GM13977 (cell line): ENCODE measurements around the gene COL15A1.
A peak's percentile ranks its signal among the peaks of the same experiment; 100 is the strongest.

Source experiments
- DNase-seq: peaks from one replicate; pipeline ENCODE4 v3.0.0; 2012; ENCODE audit warnings: low spot score
- CTCF ChIP-seq: IDR thresholded peaks from 2 replicates; pipeline ENCODE4 v1.5.1; 2012; ENCODE audit warnings: mild to moderate bottlenecking, control low read depth; ENCODE audit not compliant: insufficient read depth; ENCODE audit errors: extremely low read depth, missing control alignments
- in situ Hi-C: fragments of 300-500 bp; cut with MboI; formaldehyde crosslinking; loops from one replicate; pipeline ENCODE4 v1.12.0; 2022; ENCODE audit warnings: low sequenced_read_pairs, low pct_unique_long_range_greater_than_20kb, mixed read lengths, inconsistent platforms; ENCODE audit not compliant: unreplicated experiment

The COL15A1 gene

GRCh38 chr9:99074902-99075245 lies 131.2 kb downstream of the COL15A1 start:
- TF ChIP-seq CTCF: no peak
- DNase-seq: no peak
- in situ Hi-C loops: no loop called here

- in situ Hi-C loops: no loop called here
- DNase-seq: no peak
- TF ChIP-seq CTCF: no peak
Observed at GRCh38 chr9:99075246-99075912, 131.7 kb downstream of the COL15A1 start.

GRCh38 chr9:99076030-99076429 lies 132.3 kb downstream of the COL15A1 start:
- TF ChIP-seq CTCF: no peak
- in situ Hi-C loops: no loop called here
- DNase-seq: no peak

GRCh38 chr9:99076483-99077171 lies 132.9 kb downstream of the COL15A1 start:
- in situ Hi-C loops: no loop called here
- DNase-seq: peak; percentile 12
- TF ChIP-seq CTCF: no peak

GRCh38 chr9:99078717-99079116 lies 135.0 kb downstream of the COL15A1 start:
- in situ Hi-C loops: no loop called here
- DNase-seq: no peak
- TF ChIP-seq CTCF: no peak

GRCh38 chr9:99079542-99079941 lies 135.8 kb downstream of the COL15A1 start:
- no peak for DNase-seq

More at GRCh38 chr9:99079542-99079941, 135.8 kb downstream of the COL15A1 start:
- in situ Hi-C loops: no loop called here
- TF ChIP-seq CTCF: no peak
